ENCODE data around the gene CC2D2B.

- TF ChIP-seq POLR2A (IDR thresholded peaks at IDR 0.05; ENCODE audit: low read length) (no peak), GATA1 (IDR thresholded peaks at IDR 0.05; ENCODE audit: low read depth, low read length) (no peak)
These were observed 41.8 kb upstream of the CC2D2B start for GRCh38 chr10:95865814-95866466.
